Fibroblast of skin of left quadriceps (primary cell): ENCODE data around the gene GALNT18.

Experiments
- DNase-seq, 2 experiments: peaks; one replicate each; pipeline ENCODE4 v3.0.0-alpha.2; 2013; ENCODE audit warnings: low read depth in 2 of 2

The GALNT18 gene

GRCh38 chr11:11500744-11501487 is 120.9 kb downstream of the GALNT18 start:
- no peak for DNase-seq

- no peak for DNase-seq
Measured at GRCh38 chr11:11499300-11499699, 122.5 kb downstream of the GALNT18 start.

DNA sequence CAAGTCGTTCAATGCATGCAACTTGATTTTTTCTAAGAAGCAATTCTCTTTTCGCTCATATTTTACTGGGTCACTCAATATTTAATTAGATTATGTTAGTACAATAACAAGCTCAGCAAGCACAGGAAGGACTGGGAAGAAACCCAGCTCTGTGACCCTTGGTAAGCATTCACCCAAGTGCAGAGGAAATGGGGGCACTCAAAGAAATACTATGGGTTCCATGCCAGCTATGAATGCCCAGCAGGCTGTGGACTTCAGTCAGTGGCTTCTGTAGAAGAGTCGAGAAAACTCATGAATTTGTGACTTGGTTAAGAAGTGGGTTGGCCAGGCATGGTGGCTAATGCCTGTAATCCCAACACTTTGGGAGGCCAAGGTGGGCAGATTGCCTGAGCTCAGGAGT is 123.6 kb downstream of the GALNT18 start:
- no peak for DNase-seq

GRCh38 chr11:11496879-11497278 is 124.9 kb downstream of the GALNT18 start:
- no peak for DNase-seq

DNA sequence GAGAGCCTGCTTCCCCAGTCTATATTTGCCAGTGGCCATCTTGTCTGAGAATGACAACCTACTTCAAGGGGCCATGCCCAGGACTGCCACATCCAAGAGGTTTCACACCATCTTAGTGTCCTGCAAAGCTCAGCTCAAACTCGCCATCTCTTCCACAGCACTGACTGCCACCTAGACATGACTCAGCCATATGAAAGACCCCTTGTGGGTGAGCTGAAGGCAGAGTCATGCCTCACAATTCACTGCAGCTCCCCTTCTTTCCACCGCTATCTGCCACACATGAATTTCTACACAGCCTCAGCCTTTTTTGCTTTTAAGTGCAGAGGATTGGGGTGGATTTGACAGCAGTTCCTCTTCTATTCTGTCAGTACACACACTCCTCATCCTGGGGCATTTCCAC is 127.5 kb downstream of the GALNT18 start:
- DNase-seq = no peak

GRCh38 chr11:11493698-11494097 is 128.1 kb downstream of the GALNT18 start:
- DNase-seq = no peak

DNA sequence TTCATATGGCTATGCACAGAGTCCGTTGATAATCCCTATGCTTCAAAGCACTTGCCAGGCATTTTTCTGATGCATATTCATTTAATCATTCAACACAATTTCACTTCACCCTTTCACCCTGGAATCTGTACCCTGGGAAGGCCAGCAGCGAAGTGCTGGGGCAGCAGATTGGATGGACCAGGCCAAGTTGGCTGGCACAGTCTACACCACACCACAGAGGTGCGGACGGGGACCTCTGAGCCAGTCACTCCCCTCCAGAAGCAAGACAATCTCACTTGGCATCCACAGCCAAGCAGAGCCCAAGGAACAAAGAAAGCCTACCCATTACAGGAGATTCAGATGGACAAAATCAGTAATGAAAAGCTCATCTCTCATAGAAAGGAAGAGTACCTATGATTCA is 130.2 kb downstream of the GALNT18 start:
- no peak for DNase-seq

DNA sequence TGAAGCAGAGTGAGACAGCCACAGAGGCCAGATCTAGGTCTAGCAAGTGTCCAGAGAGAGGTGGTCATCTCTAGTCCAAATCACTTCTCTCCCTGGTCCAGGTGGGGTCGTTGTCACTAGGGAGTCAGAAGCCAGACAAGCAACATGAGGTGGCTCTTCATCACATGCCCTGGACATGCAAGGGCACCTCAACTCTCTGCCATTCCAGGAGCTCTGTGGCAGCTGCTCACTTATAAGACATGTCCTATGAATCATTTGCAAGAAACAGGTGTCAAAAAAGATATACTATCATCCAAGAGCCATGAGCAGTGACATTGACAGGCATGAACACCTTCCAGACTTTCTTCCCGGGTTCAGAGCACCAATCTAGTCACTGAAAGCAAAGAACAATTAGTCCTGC is 130.8 kb downstream of the GALNT18 start:
- DNase-seq = no peak

DNA sequence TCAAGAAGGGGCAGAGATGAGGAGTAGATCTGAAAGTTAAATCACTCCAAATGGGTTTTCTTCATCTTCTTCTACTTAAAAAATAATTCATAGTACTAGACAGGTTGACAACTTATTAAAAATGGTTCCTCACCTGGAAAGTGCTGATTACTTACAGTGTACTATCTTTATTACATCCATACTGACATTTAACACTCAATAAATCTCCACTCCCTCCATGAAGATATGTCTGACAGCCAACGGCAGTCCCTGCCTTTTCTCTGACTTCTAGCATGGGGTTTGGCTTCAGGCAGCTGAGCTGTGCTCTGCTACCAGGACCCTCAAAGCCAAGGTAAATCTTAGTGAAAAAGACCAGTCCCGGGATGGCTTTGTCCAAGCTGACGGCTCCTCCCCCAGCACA is 135.4 kb downstream of the GALNT18 start:
- DNase-seq = no peak

- no peak for DNase-seq
Measured at GRCh38 chr11:11486002-11486401, 135.8 kb downstream of the GALNT18 start.

GRCh38 chr11:11483627-11484026 is 138.2 kb downstream of the GALNT18 start:
- no peak for DNase-seq

DNA sequence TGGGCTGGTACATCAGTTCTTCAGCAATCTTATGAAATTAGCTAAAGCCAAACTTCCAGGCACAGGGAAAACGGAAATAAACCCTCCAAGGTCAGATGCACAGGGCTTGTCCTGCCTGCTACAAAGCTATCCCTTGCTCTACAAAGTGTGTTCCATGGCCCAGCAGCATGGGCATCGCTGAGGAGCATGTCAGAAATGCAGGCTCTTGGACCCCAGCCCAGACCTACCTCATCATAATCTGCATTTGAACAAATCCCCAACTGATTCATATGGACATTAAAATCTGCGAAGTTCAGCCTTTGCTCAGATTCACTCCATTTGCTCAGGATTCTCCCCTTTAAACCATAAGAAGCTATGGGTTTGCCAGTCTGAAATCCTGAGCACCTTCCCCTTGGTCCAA is 139.1 kb downstream of the GALNT18 start:
- no peak for DNase-seq

DNA sequence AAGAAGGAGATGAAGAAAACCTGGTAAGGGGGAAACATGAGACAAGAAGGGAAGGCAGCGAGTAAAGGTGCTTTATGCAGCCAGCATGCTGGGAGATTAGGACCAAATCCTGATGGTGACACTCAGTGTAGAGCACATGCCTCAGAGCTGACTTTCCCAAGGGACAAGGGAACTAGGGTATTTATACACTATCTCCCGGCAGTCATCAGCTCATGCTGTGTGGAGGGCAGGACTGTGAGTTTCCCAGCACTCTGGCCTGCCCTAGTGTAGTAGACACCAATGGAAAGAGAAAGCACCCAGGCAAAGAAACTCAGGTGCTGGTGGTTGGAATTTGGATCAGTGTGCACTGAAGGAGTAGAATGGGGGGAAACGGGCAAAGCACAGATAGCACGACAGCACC is 140.4 kb downstream of the GALNT18 start:
- DNase-seq = no peak

DNA sequence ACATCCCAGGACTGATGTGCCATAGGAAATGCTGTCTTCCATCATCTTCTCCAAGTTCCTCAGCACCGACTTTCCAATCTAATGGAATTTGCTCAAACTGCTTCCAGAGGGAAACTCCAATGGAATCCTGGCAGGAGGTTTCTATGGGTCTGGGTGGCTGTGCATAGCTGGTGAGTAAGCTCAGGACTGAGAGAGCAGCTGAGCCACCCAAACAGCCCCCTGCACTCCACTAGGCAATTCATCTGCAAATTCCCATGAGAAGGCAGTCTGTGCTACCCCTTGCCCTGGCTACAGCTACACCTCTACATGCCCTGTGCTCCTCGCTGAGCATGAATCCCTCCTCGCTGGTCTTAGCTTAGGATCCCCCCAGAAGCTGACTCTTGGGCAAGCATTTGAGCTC is 140.8 kb downstream of the GALNT18 start:
- no peak for DNase-seq

DNA sequence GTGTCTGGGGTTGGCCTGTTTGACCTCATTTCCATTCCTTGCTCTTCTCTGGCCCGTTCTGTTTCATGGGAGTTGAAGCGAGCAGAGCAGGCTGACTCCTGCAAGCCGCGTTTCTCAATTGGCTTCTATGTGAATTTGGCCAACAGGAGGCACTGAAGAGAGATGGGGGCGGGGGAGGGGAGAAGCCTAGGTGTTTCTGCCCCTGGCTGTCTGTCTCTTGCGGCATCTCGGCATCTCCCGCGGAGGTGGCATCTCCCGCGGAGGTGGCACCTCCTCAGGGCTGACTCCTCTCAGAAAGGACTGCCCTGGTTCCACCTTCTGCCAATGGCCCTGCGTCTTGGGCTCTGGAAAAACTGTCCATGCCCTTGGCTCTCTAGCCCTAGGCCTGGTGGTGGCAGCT is 143.1 kb downstream of the GALNT18 start:
- DNase-seq = no peak

- DNase-seq = no peak
Measured at GRCh38 chr11:11477695-11478420, 143.9 kb downstream of the GALNT18 start.

DNA sequence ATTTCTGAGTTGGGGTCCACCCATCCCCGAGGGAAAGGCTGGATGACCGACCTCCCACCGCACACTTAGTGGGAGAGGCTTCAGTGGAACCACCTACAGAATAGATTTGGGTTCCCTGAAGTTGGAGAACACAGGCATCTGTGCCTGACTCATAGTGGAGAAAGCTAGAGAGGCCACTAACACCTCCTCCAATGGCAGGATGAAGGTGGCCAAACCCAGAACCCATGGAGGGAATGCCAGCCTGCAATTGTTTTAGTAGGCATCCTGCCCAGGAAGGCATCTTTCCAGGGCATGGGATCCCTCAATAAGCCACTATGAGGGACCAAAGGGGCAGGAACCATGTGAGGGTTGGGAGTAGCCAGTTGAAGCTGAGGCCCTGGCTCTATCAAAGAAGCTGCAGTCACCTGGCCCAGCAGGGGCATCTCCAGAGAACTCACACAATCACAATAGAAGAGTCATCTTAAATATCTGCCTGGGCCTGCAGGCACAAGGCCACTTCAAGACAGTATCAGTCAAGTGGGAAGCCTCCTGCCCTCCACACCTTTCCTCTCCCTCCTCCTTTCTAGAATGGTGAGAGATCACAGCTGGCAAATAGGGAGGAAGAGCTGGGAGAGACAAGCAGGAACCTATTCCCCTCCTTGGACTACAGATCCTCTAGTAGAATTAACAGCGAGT is 144.7 kb downstream of the GALNT18 start:
- no peak for DNase-seq

GRCh38 chr11:11476499-11476898 is 145.3 kb downstream of the GALNT18 start:
- no peak for DNase-seq

GRCh38 chr11:11472106-11472505 is 149.7 kb downstream of the GALNT18 start:
- no peak for DNase-seq

DNA sequence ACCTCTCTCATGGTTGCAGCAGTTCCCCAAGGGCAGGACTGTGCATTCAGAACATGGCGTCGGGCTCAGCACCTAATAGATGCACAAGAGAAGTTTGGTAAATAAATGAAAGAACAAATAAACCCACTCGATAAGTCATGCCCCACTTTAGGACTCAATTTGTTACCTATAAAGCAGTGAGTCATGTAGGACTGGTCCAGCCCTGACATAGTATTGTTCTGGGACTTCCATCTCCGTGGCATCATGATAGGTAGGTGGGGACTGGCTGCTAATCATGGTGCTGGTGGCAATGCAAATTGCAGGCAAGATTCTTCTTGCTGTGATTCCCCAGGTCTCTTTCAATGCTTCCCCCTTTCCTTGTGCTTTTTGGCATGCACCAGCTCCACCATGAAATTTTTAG is 150.6 kb downstream of the GALNT18 start:
- DNase-seq = no peak

DNA sequence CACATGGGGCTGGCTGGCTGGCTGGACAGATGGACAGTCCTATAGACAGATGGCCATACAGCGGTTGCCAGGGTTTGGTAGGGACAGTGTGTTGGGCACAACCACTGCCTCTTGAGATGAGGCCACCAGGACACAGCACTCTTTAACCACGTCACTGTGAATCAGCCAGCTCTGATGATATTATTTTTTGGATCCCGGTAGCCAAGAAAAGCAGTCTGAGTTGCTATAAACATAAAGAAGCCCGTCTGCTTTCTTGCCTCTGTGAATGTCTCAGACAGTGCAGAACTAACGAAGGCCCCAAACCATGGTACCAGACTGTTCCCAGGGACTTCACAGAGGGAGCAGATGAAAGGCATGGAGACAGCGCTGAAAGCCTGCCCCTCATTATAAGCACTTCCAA is 152.9 kb downstream of the GALNT18 start:
- DNase-seq = no peak

DNA sequence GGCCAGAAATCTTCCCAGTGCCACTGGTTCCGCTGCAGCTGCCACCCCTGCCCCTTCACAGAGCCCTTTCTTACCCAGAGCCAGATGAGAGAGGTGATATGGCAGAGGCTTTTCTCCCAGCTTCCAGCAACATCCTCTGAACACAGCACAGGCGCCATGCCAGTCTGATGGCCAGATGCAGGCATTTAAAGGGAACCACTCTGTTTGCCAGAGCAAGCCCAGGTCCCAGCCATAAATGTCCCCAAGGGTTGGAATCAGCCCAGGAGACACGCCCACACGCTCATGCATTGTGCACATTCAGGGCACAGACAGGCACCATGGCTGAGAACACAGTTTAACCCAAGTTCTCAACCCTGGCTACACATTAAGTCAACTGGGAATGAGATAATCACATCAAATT is 154.5 kb downstream of the GALNT18 start:
- DNase-seq = no peak

- DNase-seq = no peak
Measured at GRCh38 chr11:11464555-11464954, 157.2 kb downstream of the GALNT18 start.
